ENCODE results near the gene USP48.
A peak's percentile ranks its signal among the peaks of the same experiment; 100 is the strongest.

Gene USP48

DNA sequence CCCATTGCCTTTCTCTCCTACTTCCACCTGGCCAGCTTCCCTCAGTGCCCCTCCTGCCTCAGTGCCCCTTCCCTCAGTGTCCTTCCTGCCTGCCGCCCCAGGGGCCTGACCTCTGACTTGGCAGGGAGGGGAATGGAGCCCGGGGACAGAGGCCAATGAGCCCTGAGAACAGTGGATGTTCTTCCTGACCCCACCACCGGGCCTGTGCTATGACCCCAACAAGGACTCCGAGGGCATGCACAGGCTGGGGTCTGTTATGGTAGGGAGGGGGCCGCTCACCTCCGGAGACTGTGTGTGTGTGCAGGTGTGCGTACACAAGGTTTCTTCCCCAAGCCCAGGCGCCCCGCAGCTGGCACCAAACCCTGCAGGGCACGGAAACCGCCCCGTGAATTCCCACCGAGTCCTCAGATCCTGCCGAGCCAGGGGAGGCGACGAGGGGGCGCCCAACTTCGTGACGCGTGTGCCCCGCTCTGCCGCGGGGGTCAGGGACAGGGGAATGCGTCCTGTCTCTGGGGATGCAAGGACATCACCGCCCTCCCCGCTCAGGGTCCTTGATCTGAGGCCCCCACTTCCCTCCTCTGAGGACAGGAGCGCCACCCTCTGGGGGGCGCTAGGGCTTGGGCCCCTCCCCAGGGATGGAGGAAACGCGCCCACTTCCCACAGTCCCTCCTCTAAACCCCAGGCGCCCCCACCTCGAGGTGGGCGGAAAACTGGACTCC, 114.6 kb downstream of the USP48 start:
- DNase-seq (ENCODE audit: low spot score) = no peak

- DNase-seq (ENCODE audit: low spot score) = no peak
Measured at GRCh38 chr1:21667348-21668231, 115.4 kb downstream of the USP48 start.

- no peak for DNase-seq (ENCODE audit: low spot score)
Measured at GRCh38 chr1:21666576-21667320, 116.2 kb downstream of the USP48 start.

- DNase-seq (ENCODE audit: low spot score) = no peak
Measured at GRCh38 chr1:21665711-21666575, 117.0 kb downstream of the USP48 start.

- DNase-seq (ENCODE audit: low spot score) = no peak
Measured at GRCh38 chr1:21664806-21665588, 118.0 kb downstream of the USP48 start.

DNA sequence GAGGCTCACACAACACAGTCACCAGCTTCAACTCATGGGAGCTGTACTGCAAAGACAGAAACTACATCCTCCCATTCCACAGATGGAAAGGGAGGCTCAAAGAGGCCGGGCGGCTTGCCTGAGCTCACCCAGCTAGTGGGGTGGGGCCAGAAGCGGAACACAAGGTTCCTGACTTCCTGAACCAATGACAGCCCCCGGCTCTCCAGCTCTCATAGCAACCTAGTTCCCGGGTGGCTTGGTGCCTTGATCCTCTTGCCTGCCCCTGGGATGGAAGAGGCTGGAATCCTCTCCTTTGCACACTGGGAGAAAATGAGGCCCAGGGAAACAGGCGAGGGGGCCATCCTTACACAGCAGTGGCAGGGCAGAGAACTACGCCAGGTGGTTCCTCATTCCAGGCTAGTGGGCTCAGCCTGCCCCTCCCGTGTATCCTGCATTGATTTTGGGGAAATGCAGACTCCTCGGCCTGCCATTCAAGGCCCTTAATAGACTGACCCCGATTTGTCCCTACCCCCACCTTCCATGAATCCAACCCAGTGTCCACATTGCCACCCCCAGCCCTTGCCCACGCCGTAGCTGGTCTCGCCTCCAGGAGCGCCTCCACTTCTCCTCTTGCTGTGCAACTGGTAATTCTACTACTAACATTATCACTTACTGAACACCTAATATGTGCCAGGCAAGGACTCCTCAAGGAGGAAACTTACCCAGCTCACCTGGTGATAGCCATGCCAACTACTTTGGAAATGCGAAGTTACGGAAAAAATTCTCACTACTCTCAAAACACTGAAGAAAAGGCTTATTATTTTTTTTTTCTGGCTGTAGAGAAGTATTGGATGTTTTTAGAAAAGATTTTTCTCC, 118.8 kb downstream of the USP48 start:
- DNase-seq (ENCODE audit: low spot score) = no peak

DNA sequence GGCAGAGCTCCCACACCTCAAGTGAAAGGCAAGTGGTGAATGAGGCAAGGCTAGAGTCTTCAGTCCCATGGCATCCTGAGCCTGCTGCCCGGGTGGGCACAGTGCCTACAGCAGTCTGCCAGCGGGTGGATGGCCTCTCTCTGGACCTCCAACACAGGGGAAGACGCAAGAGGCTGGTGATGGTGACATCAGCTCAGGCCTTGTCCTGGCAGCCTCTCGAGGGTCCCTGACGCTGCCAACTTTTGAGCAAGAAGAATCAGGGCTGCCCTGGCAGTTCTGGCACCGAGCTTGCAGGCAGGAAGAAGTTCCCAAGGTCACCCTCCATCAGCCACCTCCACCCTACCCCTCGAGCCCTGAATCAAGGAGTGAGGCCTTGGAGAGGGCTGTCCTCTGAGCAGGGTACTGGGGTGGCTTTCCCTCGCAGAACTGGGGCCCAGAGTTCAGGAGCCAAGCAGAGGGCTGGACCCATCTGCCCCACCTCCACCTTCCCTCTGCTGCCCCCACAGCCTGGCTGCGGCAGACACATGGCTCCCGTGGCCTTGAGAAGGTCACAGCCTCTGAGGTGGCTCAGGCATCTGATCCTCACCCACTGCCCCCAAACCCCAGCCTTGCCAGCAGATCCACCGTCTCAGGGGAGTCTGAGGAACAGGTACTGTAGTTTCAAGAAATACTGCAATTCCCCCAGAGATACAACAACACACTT, 119.5 kb downstream of the USP48 start:
- no peak for DNase-seq (ENCODE audit: low spot score)

DNA sequence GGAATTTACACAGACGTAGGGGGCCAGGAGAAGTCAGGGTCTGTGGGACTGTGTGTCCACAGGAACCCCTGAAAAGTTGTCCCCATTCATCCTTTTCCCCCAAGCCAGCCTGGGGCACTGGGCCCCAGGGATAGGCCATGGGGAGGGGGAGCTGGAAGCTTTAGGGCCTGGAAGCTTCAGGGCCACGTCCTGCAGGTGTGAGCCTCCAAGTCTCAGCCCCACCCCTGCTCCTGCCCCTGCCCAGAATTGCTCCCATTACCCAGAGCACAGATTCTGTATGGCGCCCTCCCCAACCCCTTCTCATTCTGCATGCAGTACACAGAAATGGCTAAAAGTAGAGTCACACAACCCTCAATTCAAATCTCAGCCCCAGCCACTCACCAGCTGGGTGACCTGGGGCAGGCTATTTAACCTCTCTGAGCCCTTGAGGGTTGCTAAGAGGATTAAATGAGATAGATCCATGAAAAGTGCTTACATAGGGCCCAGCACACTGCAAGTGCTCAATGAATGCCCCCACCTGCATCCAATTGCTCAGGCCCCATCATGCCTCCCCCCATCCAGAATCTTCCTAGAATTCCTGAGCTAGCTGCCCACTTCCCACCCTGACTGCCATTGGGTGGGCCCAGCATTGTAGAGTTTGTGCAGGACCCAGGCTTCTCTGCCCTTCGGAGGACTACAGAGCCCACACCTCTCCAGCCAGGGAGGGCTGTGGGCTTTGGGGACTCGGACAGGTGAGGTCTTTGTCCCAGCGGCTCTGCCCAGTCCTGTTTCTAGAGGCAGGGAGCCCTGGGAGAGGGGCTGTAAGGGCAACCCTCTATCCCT, 120.3 kb downstream of the USP48 start:
- DNase-seq (ENCODE audit: low spot score) = no peak

- DNase-seq (ENCODE audit: low spot score) = no peak
Measured at GRCh38 chr1:21661886-21662285, 121.1 kb downstream of the USP48 start.

- no peak for DNase-seq (ENCODE audit: low spot score)
Measured at GRCh38 chr1:21659924-21660326, 123.0 kb downstream of the USP48 start.

DNA sequence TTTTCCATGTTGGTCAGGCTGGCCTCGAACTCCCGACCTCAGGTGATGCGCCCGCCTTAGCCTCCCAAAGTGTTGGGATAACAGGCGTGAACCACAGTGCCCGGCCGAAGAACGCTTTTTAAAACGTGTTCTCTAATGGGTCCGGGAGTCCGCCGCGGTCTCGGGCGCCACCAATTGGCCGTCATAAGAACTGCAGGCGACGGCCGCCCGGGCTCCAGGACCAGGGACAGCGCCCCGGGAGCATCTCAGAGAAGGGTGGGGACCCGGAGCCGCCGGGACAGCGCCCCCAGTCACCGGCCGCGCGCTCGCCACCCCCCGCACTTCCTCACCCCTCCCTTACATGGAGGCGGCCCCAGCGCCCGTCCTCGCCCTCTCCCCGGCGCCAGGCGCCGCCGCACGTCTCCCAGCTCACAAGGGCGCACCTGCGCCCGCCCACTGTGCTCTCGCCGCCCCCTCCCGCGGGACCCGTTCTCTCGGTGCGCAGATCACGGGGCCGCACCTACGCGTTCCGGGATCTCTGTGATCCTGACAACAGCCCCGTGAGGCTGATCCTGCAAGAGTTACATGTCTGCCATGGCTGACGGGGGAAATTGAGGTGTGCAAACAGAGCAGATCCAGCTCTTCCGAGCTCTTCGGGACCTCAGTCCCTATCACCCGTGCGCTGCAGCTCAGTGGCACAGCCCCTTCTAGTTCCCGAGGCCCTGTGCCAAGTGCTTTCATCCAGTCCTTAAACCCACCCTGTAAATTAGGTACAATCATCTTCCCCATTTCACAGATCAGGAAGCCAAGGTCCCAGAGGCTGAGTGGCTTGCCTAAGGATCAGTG, 123.6 kb downstream of the USP48 start:
- peak; percentile 67 for DNase-seq (ENCODE audit: low spot score)

GRCh38 chr1:21657456-21658190, 125.3 kb downstream of the USP48 start:
- no peak for DNase-seq (ENCODE audit: low spot score)

- no peak for DNase-seq (ENCODE audit: low spot score)
Measured at GRCh38 chr1:21655748-21656147, 127.2 kb downstream of the USP48 start.

- no peak for DNase-seq (ENCODE audit: low spot score)
Measured at GRCh38 chr1:21655259-21655658, 127.7 kb downstream of the USP48 start.

- no peak for DNase-seq (ENCODE audit: low spot score)
Measured at GRCh38 chr1:21654209-21654608, 128.7 kb downstream of the USP48 start.

DNA sequence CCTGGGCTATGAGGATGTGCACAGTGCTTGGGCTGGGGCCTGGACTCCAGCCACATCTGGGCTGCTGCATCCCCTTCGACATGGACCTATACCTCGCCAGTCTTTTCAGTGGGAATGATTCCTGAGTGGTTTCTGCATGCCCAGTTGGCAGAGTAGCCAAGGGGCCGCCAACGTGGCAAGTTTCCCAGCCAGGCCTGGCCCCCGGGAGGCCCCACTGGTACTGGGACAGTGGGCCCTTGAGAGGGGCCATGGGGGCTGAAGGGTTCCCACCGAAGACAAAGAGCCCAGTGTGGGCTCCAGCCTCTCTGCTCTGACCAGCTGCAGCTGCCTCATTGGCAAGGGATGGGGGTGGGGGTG, 129.2 kb downstream of the USP48 start:
- DNase-seq (ENCODE audit: low spot score) = no peak
